ENCODE data around the gene C11orf54.

GRCh38 chr11:93813974-93814373 lies 72.5 kb downstream of the C11orf54 start:
- TF ChIP-seq GATA3 (IDR thresholded peaks at IDR 0.05; ENCODE audit: low read depth, low read length): no peak
- no peak for TF ChIP-seq GATA2 (IDR thresholded peaks at IDR 0.05; ENCODE audit: low read depth, low read length)

Data from SH-SY5Y (cell line).